Neural cell (in vitro differentiated cells): ENCODE data around the gene AKR1C4. TPM values are rescaled to one million over a fixed set of nuclear protein-coding genes. Genes with fewer than 3 reads are reported as not detected.

Source experiments
- H2AFZ ChIP-seq: fragments of 200-600, 300-800 bp; sonication (generic), shearing (Covaris generic); 2 replicates; pipeline ENCODE4 v1.6.0; 2014; ENCODE audit warnings: low read depth, mild to moderate bottlenecking, antibody characterized with exemption, low read length, moderate library complexity
- H3F3A ChIP-seq: fragments of 200-600 bp; shearing (Covaris generic); 2 replicates; pipeline ENCODE4 v1.6.1; 2016; ENCODE audit warnings: mild to moderate bottlenecking, moderate library complexity, mixed read lengths, antibody characterized with exemption, low read length; ENCODE audit not compliant: insufficient read depth, poor library complexity, severe bottlenecking
- H3K27ac ChIP-seq: fragments of 200-600, 300-800 bp; sonication (generic), shearing (Covaris generic); 2 replicates; pipeline ENCODE4 v1.5.1; 2014; ENCODE audit warnings: mild to moderate bottlenecking, low read length, moderate library complexity
- H3K27me3 ChIP-seq: fragments of 300-800, 200-600 bp; sonication (generic), shearing (Covaris generic); 2 replicates; pipeline ENCODE4 v1.6.0; 2014; ENCODE audit warnings: mild to moderate bottlenecking, low read depth, low read length, moderate library complexity; ENCODE audit not compliant: insufficient read depth
- H3K36me3 ChIP-seq: fragments of 300-800, 200-600 bp; sonication (generic), shearing (Covaris generic); 2 replicates; pipeline ENCODE4 v1.5.1; 2014; ENCODE audit warnings: mild to moderate bottlenecking, antibody characterized with exemption, low read length, moderate library complexity; ENCODE audit not compliant: insufficient read depth
- H3K4me2 ChIP-seq: fragments of 300-800, 200-600 bp; sonication (generic), shearing (Covaris generic); 2 replicates; pipeline ENCODE4 v1.6.0; 2014; ENCODE audit warnings: mild to moderate bottlenecking, low read length
- H3K4me3 ChIP-seq: fragments of 300-800, 200-600 bp; sonication (generic), shearing (Covaris generic); 2 replicates; pipeline ENCODE4 v1.5.1; 2014; ENCODE audit warnings: mild to moderate bottlenecking, low read length, moderate library complexity
- H3K79me2 ChIP-seq: fragments of 200-600 bp; shearing (Covaris generic); replicated peaks from 2 replicates; pipeline ENCODE4 v1.6.0; 2014; ENCODE audit warnings: mild to moderate bottlenecking, low read length, moderate library complexity; ENCODE audit not compliant: insufficient read depth
- H3K9ac ChIP-seq: fragments of 300-800, 200-600 bp; sonication (generic), shearing (Covaris generic); 2 replicates; pipeline ENCODE4 v1.6.1; 2016; ENCODE audit warnings: mild to moderate bottlenecking, low read length, mixed read lengths
- H3K9me2 ChIP-seq: fragments of 200-600 bp; shearing (Covaris generic); 2 replicates; pipeline ENCODE4 v1.6.1; 2016; ENCODE audit warnings: mild to moderate bottlenecking, low read length, mixed read lengths; ENCODE audit not compliant: insufficient read depth
- H3K9me3 ChIP-seq: fragments of 200-600, 300-800 bp; sonication (generic), shearing (Covaris generic); 2 replicates; pipeline ENCODE4 v1.6.1; 2016; ENCODE audit warnings: mild to moderate bottlenecking, mixed run types, low read length, moderate library complexity, mixed read lengths
- H4K20me1 ChIP-seq: fragments of 200-600 bp; shearing (Covaris generic); 2 replicates; pipeline ENCODE4 v1.6.1; 2016; ENCODE audit warnings: mild to moderate bottlenecking, mixed run types; ENCODE audit not compliant: insufficient read depth
- EP300 ChIP-seq: fragments of 450-650 bp; conservative IDR thresholded peaks from 2 replicates; pipeline ENCODE4 v1.6.1; 2014; ENCODE audit warnings: antibody characterized with exemption, mild to moderate bottlenecking, moderate library complexity; ENCODE audit not compliant: poor library complexity, severe bottlenecking
- EZH2 ChIP-seq: fragments of 200-600, 300-800 bp; shearing (Covaris generic), sonication (generic); IDR thresholded peaks from 2 replicates; pipeline ENCODE4 v1.6.1; 2014; ENCODE audit warnings: antibody characterized with exemption, low read length, borderline replicate concordance, mild to moderate bottlenecking; ENCODE audit not compliant: insufficient read depth, poor library complexity, severe bottlenecking
- MXI1 ChIP-seq: fragments of 450-650 bp; conservative IDR thresholded peaks from 2 replicates; pipeline ENCODE4 v1.6.1; 2014; ENCODE audit warnings: antibody characterized with exemption, mild to moderate bottlenecking; ENCODE audit not compliant: poor library complexity, severe bottlenecking
- POLR2AphosphoS5 ChIP-seq: IDR thresholded peaks from 2 replicates; pipeline ENCODE4 v1.6.1; 2012
- RAD21 ChIP-seq: fragments of 450-650 bp; conservative IDR thresholded peaks from 2 replicates; pipeline ENCODE4 v1.6.1; 2014; ENCODE audit warnings: antibody characterized with exemption, mild to moderate bottlenecking, moderate library complexity
- SMC3 ChIP-seq: fragments of 450-650 bp; conservative IDR thresholded peaks from 2 replicates; pipeline ENCODE4 v1.6.1; 2014; ENCODE audit warnings: antibody characterized with exemption, mild to moderate bottlenecking, moderate library complexity; ENCODE audit not compliant: poor library complexity
- TAF1 ChIP-seq: IDR thresholded peaks from 2 replicates; pipeline ENCODE4 v1.6.1; 2012; ENCODE audit warnings: low read depth
- polyA plus RNA-seq: library from polyadenylated mRNA; depleted of rRNA; stranded (reverse); fragments of >200 nt; gene quantifications from 2 replicates; pipeline ENCODE4 v1.2.3, GENCODE V29; 2014
- TF ChIP-seq, protein P1 (sequence below): fragments of 450-650 bp; IDR thresholded peaks from 2 replicates; pipeline ENCODE4 v1.5.1; 2014; ENCODE audit warnings: antibody characterized with exemption, mild to moderate bottlenecking, moderate library complexity; ENCODE audit not compliant: poor library complexity, severe bottlenecking
- TF ChIP-seq, protein P2 (sequence below): IDR thresholded peaks from 2 replicates; pipeline ENCODE4 v1.6.1; 2012; ENCODE audit warnings: borderline replicate concordance

AKR1C4 gene
- polyA plus RNA-seq, 1 donor from 2014 or later = not detected

DNA sequence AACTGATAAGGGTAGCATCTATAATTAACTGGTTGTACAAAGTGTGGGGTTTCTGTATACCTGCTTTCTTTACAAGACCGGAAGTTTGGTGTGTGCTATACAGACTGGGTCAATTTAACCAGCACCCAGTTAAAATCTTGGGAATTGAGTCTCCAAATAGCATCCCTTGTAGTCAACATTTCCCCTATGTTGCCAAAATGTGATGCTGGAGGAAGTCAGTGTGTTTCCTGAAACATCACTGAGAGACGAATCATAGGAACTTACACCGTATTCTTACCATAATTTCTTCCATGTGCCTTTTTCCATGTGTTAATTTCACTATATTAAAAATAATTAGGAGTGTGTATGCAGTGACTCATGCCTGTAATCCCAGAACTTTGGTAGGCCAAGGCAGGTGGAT, 1.7 kb downstream of the AKR1C4 start:
- H3F3A ChIP-seq = no peaks in the 10 kb centered on the region
- no peak for TF ChIP-seq EP300
- TF ChIP-seq MXI1 = no peak
- no peaks in the 10 kb centered on the region for H3K79me2 ChIP-seq
- H3K9me2 ChIP-seq = no peaks in the 10 kb centered on the region
- no peak overlapping the region for H3K27ac ChIP-seq
- H3K9ac ChIP-seq = no peak overlapping the region
- H3K4me2 ChIP-seq = no peak overlapping the region
- H3K4me3 ChIP-seq = no peak overlapping the region
- no peak overlapping the region for H2AFZ ChIP-seq
- no peaks in the 10 kb centered on the region for H4K20me1 ChIP-seq
- H3K36me3 ChIP-seq = no peaks in the 10 kb centered on the region
- H3K27me3 ChIP-seq = no peaks in the 10 kb centered on the region
- H3K9me3 ChIP-seq = peaks cover 8% of the 10 kb centered on the region

DNA sequence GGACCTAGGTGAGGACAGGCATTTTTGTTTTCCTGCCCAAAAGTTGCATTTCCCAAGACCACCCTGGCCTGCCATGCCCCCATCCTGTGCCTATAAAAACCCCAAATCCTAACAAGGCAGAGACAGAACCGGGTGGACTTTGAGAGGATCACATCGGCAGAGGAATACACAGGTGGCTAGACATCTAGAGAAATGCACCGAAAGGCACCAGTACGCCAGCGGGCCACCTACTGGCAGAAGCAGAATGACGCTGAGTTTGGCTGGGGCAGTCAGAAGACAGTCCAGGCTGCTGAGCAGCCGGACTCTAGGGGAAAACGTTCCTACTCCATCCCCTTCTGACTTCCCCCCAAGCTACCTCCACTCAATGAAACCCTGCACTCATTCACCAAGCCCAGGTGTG, 2.8 kb downstream of the AKR1C4 start:
- Histone ChIP-seq H3K9me3 (peaks cover 8% of the 10 kb centered on the region), H3K9ac (no peak overlapping the region), H3K79me2 (no peaks in the 10 kb centered on the region), H3K27me3 (no peaks in the 10 kb centered on the region), H3K36me3 (no peaks in the 10 kb centered on the region), H3K9me2 (no peaks in the 10 kb centered on the region), H3F3A (no peaks in the 10 kb centered on the region), H3K4me3 (no peak overlapping the region), H3K27ac (no peak overlapping the region), H2AFZ (no peak overlapping the region), H3K4me2 (no peak overlapping the region), H4K20me1 (no peaks in the 10 kb centered on the region)
- TF ChIP-seq POLR2AphosphoS5 (no peak), SMC3 (no peak), EP300 (no peak), RAD21 (no peak), EZH2 (no peak), MXI1 (no peak), TAF1 (no peak)
- TF ChIP-seq, protein P1, sequence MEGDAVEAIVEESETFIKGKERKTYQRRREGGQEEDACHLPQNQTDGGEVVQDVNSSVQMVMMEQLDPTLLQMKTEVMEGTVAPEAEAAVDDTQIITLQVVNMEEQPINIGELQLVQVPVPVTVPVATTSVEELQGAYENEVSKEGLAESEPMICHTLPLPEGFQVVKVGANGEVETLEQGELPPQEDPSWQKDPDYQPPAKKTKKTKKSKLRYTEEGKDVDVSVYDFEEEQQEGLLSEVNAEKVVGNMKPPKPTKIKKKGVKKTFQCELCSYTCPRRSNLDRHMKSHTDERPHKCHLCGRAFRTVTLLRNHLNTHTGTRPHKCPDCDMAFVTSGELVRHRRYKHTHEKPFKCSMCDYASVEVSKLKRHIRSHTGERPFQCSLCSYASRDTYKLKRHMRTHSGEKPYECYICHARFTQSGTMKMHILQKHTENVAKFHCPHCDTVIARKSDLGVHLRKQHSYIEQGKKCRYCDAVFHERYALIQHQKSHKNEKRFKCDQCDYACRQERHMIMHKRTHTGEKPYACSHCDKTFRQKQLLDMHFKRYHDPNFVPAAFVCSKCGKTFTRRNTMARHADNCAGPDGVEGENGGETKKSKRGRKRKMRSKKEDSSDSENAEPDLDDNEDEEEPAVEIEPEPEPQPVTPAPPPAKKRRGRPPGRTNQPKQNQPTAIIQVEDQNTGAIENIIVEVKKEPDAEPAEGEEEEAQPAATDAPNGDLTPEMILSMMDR = no peak
- TF ChIP-seq, protein P2, sequence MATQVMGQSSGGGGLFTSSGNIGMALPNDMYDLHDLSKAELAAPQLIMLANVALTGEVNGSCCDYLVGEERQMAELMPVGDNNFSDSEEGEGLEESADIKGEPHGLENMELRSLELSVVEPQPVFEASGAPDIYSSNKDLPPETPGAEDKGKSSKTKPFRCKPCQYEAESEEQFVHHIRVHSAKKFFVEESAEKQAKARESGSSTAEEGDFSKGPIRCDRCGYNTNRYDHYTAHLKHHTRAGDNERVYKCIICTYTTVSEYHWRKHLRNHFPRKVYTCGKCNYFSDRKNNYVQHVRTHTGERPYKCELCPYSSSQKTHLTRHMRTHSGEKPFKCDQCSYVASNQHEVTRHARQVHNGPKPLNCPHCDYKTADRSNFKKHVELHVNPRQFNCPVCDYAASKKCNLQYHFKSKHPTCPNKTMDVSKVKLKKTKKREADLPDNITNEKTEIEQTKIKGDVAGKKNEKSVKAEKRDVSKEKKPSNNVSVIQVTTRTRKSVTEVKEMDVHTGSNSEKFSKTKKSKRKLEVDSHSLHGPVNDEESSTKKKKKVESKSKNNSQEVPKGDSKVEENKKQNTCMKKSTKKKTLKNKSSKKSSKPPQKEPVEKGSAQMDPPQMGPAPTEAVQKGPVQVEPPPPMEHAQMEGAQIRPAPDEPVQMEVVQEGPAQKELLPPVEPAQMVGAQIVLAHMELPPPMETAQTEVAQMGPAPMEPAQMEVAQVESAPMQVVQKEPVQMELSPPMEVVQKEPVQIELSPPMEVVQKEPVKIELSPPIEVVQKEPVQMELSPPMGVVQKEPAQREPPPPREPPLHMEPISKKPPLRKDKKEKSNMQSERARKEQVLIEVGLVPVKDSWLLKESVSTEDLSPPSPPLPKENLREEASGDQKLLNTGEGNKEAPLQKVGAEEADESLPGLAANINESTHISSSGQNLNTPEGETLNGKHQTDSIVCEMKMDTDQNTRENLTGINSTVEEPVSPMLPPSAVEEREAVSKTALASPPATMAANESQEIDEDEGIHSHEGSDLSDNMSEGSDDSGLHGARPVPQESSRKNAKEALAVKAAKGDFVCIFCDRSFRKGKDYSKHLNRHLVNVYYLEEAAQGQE = no peak

DNA sequence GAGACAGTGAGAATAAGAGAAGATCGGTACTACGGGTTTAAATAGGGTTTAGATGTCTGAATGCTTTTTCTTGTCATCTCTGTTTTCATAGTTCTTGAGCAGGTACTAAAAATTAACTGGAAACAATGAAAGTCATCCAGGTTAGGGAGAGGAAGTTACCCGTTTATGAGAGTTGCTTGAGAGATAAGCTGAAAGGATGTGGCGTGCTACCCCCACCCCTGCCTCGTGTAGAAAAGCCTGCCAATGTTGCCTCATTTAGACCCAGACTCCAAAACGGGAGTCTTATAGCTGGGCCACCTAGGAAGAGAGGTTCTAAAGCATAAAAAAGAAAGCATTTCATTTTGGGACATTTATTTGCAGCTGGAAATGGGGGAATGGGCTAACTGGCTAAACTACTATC, 10.2 kb downstream of the AKR1C4 start:
- no peaks in the 10 kb centered on the region for H4K20me1 ChIP-seq

More for the DNA sequence above, 10.2 kb downstream of the AKR1C4 start:
- no peak overlapping the region for H2AFZ ChIP-seq
- H3K79me2 ChIP-seq = no peaks in the 10 kb centered on the region
- no peak overlapping the region for H3K27ac ChIP-seq
- TF ChIP-seq, protein P2 = no peak
- TF ChIP-seq, protein P1 = no peak
- TF ChIP-seq POLR2AphosphoS5 (no peak), SMC3 (no peak), RAD21 (no peak), MXI1 (no peak), TAF1 (no peak), EZH2 (no peak), EP300 (no peak)
- no peaks in the 10 kb centered on the region for H3K9me2 ChIP-seq
- H3K4me3 ChIP-seq = no peak overlapping the region
- H3K36me3 ChIP-seq = no peaks in the 10 kb centered on the region
- no peaks in the 10 kb centered on the region for H3K27me3 ChIP-seq
- H3F3A ChIP-seq = no peaks in the 10 kb centered on the region
- peaks cover 2% of the 10 kb centered on the region for H3K9me3 ChIP-seq
- H3K4me2 ChIP-seq = no peak overlapping the region
- H3K9ac ChIP-seq = no peak overlapping the region
